DLD1 (cell line): ENCODE measurements around the gene KRTAP5-6.

Experiments
- in situ Hi-C: cut with HindIII; loops from 2 replicates; pipeline ENCODE4 v1.10.0; 2017; ENCODE audit warnings: low sequenced_read_pairs

The KRTAP5-6 gene

DNA sequence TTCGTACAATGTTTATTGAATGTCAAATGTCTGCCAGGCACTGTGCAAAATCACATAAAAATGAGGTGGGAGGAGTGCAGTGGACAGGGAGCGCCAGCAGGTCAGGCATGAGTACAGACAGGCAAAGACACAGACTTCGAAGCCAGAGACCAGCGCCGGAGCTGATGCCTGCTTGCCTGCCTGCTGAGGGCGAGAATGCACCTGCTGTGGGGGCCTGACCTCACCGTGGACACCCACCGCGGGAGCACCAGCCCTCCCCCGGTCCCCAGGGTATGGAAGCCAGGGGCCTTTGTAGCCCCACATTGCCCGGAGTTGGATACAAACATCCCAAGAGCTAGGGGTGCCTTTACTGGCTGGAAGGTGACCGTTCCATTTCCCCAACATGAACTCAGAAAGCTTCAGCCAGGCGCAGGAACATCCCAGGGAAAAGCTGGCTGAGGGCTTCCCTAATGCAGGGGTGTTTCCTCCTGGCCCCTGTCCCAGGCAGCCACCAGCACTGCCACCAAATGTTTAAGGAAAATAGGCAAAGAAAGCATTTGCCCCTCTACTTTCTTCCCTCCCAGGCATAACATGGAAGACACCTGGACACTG is 35.5 kb downstream of the KRTAP5-6 start:
- in situ Hi-C loops, result no loop called here

GRCh38 chr11:1733009-1733715 is 36.2 kb downstream of the KRTAP5-6 start:
- in situ Hi-C loops, result no loop called here

DNA sequence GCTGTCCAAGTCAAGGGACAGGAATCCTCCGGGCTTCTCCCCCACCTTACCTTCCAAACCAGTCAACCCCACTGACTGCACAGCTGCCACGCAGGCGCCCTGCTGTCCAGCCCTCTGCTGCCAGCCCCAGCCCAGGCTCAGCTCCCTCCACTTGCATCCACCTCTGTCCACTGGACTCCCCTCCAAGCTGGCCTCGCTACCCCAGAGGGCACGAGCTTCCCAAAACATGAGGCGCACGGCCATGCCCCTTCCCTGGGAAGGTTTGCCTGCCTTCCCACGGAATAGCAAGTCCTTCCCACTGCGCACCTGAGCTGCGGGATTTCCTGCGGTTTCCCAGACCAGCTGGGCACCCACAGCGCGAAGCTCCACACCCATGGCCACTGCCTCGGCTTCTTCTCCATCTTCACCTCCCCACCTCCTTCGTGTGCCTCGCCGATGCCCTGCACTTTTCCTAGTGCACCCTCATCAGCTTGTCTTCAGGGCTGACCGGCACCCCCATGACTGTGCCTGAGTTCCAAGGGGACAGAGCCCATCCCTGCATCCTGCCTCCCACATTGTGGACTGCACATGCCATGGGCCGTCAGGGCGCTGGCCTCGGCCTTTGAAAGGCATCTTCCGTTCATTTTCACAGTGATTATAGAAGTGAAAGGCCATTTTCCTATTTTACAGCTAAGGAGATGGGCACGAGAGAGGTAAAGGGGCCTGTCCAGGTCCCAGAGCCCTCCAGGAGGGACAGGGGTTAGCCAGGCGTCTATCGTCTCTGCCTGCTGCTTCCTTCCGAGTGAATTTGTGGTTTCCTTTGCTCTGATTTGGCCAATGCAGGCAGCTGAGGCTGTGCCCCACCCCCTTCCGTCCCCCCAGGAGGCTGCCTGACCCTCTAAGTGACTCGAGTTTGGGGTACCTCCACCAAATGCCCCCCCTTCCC is 37.0 kb downstream of the KRTAP5-6 start:
- in situ Hi-C loops, result no loop called here

DNA sequence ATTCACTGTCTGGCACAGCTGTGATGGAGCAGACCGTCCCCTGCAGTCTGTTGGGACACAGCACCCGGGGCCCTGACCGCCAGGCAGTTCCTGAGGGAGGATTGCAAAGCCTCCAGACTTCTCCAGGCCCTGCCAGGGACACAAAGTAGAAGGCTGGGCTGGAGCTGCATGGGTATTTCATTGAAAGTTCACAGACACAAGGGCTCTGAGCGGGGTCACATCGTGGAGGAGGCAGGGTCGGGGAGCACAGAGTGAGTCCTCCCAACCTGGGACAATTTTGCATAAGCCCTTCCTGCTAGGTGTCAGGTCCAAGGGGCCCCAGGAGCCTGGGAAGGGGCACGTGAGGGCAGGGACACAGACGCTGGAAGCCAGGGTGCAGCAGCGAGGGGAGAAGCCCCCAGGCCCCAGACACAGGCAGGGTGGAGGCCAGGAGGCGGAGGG is 37.7 kb downstream of the KRTAP5-6 start:
- in situ Hi-C loops, result no loop called here

DNA sequence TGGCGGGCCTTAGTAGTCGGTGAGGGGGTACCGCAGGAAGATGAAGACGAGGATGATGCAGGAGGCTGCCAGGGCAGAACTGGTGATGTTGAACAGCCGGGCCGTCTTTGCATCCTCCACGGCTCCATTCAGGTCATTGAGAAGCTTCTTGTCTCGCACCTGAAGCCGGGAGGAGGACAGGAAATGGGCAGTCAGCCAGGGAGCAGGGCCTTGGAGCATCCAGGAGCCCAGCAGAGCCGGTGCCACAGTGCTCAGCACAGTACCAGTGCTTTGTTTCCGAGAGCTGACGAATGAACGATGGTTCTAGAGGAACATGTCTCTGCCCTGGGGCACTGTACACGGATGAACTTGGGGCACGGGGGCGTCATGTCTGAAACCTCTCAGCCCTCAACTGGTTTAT is 38.3 kb downstream of the KRTAP5-6 start:
- in situ Hi-C loops, result no loop called here

DNA sequence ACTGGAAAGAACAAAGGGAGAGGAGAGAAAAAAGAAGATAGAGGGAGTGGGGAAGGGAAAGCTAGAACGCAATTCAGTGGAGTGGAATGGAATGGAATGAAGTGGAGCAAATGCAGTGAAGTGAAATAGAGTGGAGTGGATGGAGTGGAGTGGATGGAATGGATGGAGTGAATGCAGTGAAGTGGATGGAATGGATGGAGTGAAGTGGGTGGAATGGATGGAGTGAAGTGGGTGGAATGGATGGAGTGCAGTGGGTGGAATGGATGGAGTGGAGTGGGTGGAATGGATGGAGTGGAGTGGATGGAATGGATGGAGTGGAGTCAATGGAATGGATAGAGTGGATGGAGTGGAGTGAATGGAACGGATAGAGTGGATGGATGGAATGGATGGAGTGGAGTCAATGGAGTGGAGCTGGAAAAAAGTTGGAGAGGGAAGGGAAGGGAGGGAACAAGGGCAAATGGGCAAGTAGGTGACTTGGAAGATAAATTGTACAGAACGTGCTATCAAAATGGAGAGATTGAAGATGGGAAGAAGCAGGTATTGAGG is 39.5 kb downstream of the KRTAP5-6 start:
- in situ Hi-C loops, result no loop called here

DNA sequence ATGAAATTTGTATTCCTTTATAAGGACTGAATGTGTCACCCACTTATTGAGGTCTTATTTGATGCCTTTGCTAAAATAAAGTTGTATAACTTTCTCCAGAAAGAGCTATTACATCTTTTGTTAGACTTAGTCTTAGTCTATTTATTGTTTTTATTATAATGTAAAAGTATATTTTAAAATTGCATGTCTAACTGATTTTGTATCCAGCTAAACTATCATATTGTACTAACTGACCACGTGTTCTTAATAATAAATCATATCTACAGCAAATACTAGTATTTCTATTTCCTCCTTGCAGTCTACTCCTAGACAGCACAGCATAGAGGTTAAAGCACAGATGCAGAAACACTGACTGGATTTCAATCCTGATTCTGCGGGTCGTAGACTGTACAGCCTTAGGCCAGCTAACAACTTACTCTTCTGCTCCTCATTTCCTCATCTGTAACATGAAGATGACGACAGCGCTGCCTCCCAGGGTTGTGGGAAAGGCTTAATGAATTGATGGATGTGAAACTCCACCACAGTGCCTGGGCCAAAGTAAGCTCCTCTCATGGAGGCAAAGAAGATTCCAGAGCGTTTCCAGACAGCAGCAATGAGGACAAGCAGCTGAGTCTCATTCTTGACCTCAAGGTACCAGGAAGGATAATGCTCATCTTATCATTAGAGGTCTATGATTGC is 40.2 kb downstream of the KRTAP5-6 start:
- in situ Hi-C loops, result no loop called here

GRCh38 chr11:1738380-1738779 is 41.4 kb downstream of the KRTAP5-6 start:
- in situ Hi-C loops, result no loop called here

DNA sequence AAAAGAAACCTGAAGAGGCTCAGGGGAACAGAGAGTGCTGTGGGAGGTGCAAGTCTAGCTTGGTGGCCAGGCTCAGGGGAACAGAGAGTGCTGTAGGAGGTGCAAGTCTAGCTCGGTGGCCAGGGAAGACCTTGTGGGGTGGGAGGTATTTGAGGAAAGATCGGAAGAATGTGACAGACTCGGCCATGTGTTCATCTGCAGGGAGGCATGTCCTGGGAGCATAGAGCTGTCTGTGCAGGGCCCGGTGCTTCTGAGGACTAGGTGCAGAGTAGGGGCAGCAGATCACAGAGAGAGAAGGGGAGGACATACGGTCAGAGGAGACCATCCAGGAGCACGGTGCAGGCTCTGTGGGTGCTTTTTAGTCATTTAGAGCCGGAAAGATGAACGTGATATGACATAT is 42.6 kb downstream of the KRTAP5-6 start:
- in situ Hi-C loops, result no loop called here

DNA sequence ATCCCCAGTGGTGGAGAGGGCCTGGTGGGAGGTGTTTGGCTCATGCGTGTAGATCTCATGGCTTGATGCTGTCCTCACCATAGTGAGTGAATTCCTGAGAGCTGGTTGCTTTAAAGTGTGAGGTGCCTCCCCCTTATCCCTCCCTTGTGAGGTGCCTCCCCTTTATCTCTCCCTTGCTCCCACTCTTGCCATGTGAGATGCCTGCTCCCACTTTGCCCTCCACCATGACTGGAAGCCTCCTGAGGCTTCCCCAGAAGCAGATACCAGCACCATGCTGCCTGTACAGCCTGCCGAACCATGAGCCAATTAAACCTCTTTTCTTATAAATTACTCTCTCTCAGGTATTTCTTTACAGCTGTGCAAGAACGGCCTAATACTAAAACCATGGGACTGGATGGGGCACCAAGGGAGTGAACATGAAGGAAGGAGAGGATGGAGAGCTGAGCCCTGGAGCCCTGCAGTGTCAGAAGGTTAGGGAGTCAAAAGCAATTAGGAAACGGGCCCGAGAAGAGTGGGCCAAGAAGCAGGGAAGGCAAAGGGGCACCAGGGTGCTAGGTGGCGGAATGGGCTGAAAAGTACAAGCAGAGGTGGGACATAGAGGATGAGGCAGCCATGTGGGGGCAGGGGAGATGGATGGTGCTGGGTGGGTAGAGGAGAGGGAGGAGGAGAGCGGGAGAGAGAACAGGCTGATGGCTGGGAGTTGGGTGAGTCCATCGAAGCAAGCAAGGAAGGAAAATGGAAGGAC is 44.0 kb downstream of the KRTAP5-6 start:
- in situ Hi-C loops, result no loop called here

DNA sequence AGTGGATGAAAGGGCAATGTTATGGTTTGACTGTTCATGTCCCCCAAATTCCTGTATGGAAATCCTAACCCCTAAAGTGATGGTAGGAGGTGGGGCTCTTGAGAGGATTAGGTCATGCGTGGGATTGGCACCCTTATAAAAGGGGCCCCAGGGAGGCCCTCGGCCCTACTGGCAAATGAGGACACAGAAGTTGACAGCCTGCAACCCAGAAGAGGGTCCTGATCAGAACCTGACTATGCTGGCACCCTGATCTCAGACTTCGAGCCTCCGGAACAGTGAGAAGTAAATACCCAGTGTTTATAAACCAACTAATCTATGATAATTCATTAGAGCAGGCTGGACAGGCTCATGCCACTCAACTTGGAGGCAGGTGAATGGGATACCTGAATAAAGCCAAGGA is 44.7 kb downstream of the KRTAP5-6 start:
- in situ Hi-C loops, result no loop called here

GRCh38 chr11:1742371-1742770 is 45.4 kb downstream of the KRTAP5-6 start:
- in situ Hi-C loops, result no loop called here

- in situ Hi-C loops, result no loop called here
Observed at GRCh38 chr11:1742869-1743584, 46.0 kb downstream of the KRTAP5-6 start.

GRCh38 chr11:1743585-1744136 is 46.7 kb downstream of the KRTAP5-6 start:
- in situ Hi-C loops, result no loop called here

DNA sequence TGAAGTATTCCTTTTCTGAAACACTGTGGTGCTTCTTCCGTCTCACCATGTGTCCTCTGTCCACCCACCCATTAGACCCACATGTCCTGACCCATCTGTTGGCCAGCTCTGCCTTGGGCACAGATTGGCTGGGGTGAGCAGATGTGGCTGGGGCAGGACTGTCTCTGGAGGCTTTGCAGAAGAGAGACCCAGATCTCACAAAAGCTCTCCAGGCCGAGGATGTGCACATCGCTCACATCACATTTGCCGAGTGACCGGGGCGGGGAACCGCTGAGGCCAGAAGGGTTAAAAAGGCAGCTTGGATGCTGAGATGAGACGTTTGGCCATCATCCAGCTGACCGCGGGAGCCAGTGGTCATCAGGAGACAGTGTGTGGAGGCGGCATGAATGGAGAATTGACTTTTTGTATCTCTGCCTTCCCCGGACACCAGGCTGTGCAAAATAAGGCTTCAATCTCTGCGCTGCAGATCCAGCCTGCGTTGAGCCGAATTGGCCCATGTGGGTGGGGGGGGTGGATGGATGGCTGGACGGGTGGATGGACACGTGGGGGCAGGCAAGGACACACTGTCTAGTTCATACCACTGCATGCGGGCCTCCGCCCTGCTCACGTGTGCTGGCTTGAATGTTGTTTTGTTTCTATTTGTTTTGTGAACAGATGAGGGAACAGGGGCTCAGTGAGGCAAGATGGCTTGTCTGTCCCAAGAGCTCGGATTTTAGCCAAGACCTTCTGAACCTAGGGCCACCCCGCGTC is 47.3 kb downstream of the KRTAP5-6 start:
- in situ Hi-C loops, result no loop called here

DNA sequence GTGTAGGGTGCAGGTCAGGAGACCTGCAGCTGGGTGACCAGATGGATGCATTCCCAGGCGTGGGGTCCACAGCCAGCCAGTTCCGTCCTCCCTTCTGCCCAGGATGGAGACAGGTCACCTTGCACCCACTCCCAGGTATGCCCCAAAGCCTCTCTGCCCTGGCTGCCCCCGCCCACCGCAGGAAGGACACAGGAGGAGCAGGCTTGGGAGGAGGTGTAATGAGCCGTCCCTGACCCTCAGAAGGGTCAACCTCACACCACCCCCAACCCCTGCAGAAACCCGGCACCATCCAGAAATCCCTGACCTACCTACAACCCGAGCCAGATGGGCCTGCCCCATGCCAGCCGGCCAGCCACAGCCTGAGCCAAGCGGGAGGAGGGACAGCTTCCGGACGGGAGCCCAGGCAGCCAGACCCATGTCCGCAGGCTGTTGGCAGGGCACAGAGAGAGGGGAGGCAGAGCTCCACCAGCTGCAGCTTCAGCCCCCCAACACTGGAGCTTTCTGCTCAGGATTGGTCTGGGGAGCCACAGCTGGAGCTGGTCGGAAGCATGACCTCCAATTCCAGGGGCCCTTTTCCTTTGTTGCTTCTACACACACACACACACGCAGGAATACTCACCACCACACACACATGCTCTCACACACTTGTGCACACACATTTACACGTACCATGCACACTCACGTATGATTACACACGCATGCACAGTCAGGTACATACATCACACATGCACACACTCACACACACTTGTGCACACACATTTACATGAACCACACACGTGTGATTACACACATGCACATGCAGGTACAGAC is 48.1 kb downstream of the KRTAP5-6 start:
- in situ Hi-C loops, result no loop called here

- in situ Hi-C loops, result no loop called here
Observed at GRCh38 chr11:1745701-1746320, 48.8 kb downstream of the KRTAP5-6 start.
